K562 (cell line): ENCODE measurements around the gene CCND3. TPM values are rescaled to one million over a fixed set of nuclear protein-coding genes. Genes with fewer than 3 reads are reported as not detected.

Experiments
- BHLHE40 ChIP-seq: IDR thresholded peaks from 2 replicates; pipeline ENCODE4 v1.6.1; 2011; ENCODE audit warnings: low read length, improper control_type of control experiment
- BRD9 ChIP-seq: fragments of 450-650 bp; IDR thresholded peaks from 2 replicates; pipeline ENCODE4 v1.6.1; 2018; ENCODE audit warnings: low read depth; ENCODE audit not compliant: partially characterized antibody
- CBX2 ChIP-seq: fragments of 200-600 bp; sonication (generic); IDR thresholded peaks from one replicate; pipeline ENCODE4 v1.6.1; 2012; ENCODE audit warnings: mild to moderate bottlenecking, low read length, inconsistent platforms; ENCODE audit not compliant: insufficient read depth, poor library complexity, severe bottlenecking
- GABPA ChIP-seq: fragments of 200-800 bp; sonication (Bioruptor generic); conservative IDR thresholded peaks from 2 replicates; pipeline ENCODE4 v1.6.1; 2016; ENCODE audit warnings: low read depth, missing genetic modification characterization, missing compliant biosample characterization
- GATA2 ChIP-seq: sonication (generic); formaldehyde crosslinking; IDR thresholded peaks from 2 replicates; pipeline ENCODE4 v1.4.0; 2020; ENCODE audit warnings: mild to moderate bottlenecking, missing genetic modification reagents
- HDAC3 ChIP-seq: fragments of 450-650 bp; IDR thresholded peaks from 2 replicates; pipeline ENCODE4 v1.6.1; 2018; ENCODE audit warnings: borderline replicate concordance, mild to moderate bottlenecking, moderate library complexity; ENCODE audit not compliant: partially characterized antibody
- HNRNPH1 ChIP-seq: fragments of 200-400 bp; formaldehyde crosslinking; optimal IDR thresholded peaks from 2 replicates; pipeline ENCODE3; 2017; ENCODE audit warnings: low read depth, mild to moderate bottlenecking, low read length, moderate library complexity
- NCOA4 ChIP-seq: fragments of 450-650 bp; IDR thresholded peaks from 2 replicates; pipeline ENCODE4 v1.6.1; 2018; ENCODE audit warnings: mild to moderate bottlenecking; ENCODE audit not compliant: partially characterized antibody
- SMAD4 ChIP-seq: fragments of 250-450 bp; sonication (Bioruptor Pico); conservative IDR thresholded peaks from 2 replicates; pipeline ENCODE4 v1.8.0; 2021; ENCODE audit warnings: inconsistent platforms, mild to moderate bottlenecking, moderate library complexity
- SMARCA4 ChIP-seq: fragments of 450-650 bp; IDR thresholded peaks from 2 replicates; pipeline ENCODE4 v1.6.1; 2016
- TAF1 ChIP-seq: IDR thresholded peaks from 2 replicates; pipeline ENCODE4 v1.6.1; 2011; ENCODE audit warnings: mild to moderate bottlenecking, low read length, moderate library complexity; ENCODE audit not compliant: insufficient read depth, control insufficient read depth, severe bottlenecking; ENCODE audit errors: extremely low read depth
- TAF9B ChIP-seq: fragments of 450-650 bp; IDR thresholded peaks from 2 replicates; pipeline ENCODE4 v1.6.1; 2018; ENCODE audit warnings: mild to moderate bottlenecking; ENCODE audit not compliant: partially characterized antibody
- TCF7 ChIP-seq: sonication (generic); IDR thresholded peaks from 2 replicates; pipeline ENCODE4 v1.6.1; 2016; ENCODE audit warnings: antibody characterized with exemption, borderline replicate concordance
- ZNF175 ChIP-seq: fragments of 200-800 bp; sonication (Bioruptor generic); IDR thresholded peaks from 2 replicates; pipeline ENCODE4 v1.6.1; 2016; ENCODE audit warnings: low read depth, mild to moderate bottlenecking, missing genetic modification characterization, missing compliant biosample characterization
- ZNF778 ChIP-seq: fragments of 450-650 bp; formaldehyde crosslinking; IDR thresholded peaks from 2 replicates; pipeline ENCODE4 v1.4.0; 2020; ENCODE audit warnings: mild to moderate bottlenecking, moderate library complexity
- polyA plus RNA-seq, 8 experiments: library from polyadenylated mRNA; depleted of rRNA in 4 of 8; stranded (reverse) in 5 of 8; unstranded in 3 of 8; fragments of >200 nt; fragmentation: Nextera tagmentation in 2 of 8; fragmentation: Illumina TruSeq in 1 of 8; extraction: Ambion mirVana in 2 of 8; extraction: Trizol in 1 of 8; gene quantifications; 2 replicates each; pipeline versions ENCODE4 v1.2.1 to v1.2.3, GENCODE V29; 2011 to 2014; ENCODE audit warnings: inconsistent platforms in 1 of 8, missing spikeins in 1 of 8
- total RNA-seq, 7 experiments: library from RNA; depleted of rRNA in 6 of 7; stranded (reverse); fragments of >200 nt in 6 of 7; fragmentation: Illumina TruSeq in 2 of 7; extraction: Trizol in 2 of 7; gene quantifications; 2 replicates each; pipeline versions ENCODE4 v1.2.1 to v1.2.3, GENCODE V29; 2011 to 2021; ENCODE audit warnings: low replicate concordance in 1 of 7
- TF ChIP-seq, protein P1 (sequence below): sonication (generic); formaldehyde crosslinking; IDR thresholded peaks from 2 replicates; pipeline ENCODE4 v1.9.0; 2022; ENCODE audit warnings: mild to moderate bottlenecking, missing genetic modification reagents
- TF ChIP-seq, protein P2 (sequence below): fragments of 450-650 bp; formaldehyde crosslinking; IDR thresholded peaks from 2 replicates; pipeline ENCODE4 v1.4.0; 2022; ENCODE audit warnings: mild to moderate bottlenecking, moderate library complexity
- TF ChIP-seq, protein P3 (sequence below): fragments of 200-400 bp; formaldehyde crosslinking; IDR thresholded peaks from 2 replicates; pipeline ENCODE4 v1.6.1; 2017; ENCODE audit warnings: mild to moderate bottlenecking, low read depth, low read length, moderate library complexity

Gene CCND3
- total and polyA plus RNA-seq, 9 of the 15 experiments (the other 6 are each of a cell fraction or from before 2014, with no cell fraction given) = 21.5 to 204 (median 97.4) TPM

DNA sequence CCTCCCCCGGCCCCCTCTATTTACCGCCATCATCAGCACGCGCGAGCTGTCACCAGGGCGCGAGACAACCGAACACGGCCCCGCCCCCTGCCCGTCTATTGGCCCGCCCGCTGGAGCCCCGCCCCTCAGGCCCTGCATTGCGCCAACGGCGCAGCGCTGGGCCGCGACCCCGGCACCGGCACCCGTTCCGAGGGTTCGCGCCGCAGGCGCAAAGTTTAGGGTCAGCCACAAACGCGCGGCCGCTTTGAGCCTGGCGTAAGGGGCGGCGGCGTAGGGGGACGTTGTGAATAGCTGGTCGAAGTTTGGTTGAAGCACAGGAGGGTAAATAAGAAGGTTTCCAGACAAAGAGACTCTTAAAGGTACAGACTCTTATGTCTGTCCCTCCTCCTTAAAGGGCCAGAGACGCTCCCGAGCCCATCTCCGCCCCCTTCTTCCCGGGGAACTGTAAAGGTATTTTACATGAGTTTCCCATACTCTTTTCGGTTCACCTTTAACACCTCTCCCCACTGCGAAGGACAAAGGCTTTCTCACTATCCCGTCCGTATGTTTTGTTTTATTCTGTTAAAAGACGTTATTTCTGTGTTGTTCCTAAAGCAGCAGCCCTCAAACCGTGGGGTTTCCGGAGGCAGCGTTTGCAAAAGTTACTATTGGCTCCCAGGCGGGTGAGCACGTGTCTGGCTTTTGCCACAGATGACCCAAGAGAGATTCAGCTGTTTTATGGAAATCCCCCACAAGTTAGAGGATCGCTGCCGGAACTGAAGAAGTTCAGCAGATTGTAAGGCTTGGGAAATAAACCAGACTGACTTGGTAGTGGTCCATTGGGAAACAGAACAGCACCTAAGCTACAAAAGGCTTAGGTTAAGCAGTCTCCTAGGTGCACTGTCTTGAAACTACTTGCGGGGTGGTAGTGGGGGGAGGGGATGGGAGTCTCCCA, 46.0 kb downstream of the CCND3 start, which contains the start of gene USP49 (continued):
- TF ChIP-seq BRD9 = no peak
- no peak for TF ChIP-seq NCOA4
- peak; percentile 53 for TF ChIP-seq HNRNPH1
- TF ChIP-seq, protein P1, sequence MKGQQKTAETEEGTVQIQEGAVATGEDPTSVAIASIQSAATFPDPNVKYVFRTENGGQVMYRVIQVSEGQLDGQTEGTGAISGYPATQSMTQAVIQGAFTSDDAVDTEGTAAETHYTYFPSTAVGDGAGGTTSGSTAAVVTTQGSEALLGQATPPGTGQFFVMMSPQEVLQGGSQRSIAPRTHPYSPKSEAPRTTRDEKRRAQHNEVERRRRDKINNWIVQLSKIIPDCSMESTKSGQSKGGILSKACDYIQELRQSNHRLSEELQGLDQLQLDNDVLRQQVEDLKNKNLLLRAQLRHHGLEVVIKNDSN = peak; percentile 83
- TF ChIP-seq TAF1 = peak; percentile 62
- peak; percentile 100 for TF ChIP-seq HDAC3
- TF ChIP-seq CBX2 = no peak
- peak; percentile 85 for TF ChIP-seq TAF9B
- TF ChIP-seq BHLHE40 = peak; percentile 88
- no peak for TF ChIP-seq TCF7
- no peak; the same call in 1 of the 2 replicates for TF ChIP-seq SMARCA4
- TF ChIP-seq, protein P2, sequence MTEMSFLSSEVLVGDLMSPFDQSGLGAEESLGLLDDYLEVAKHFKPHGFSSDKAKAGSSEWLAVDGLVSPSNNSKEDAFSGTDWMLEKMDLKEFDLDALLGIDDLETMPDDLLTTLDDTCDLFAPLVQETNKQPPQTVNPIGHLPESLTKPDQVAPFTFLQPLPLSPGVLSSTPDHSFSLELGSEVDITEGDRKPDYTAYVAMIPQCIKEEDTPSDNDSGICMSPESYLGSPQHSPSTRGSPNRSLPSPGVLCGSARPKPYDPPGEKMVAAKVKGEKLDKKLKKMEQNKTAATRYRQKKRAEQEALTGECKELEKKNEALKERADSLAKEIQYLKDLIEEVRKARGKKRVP (CRISPR knock-in tag) = no peak
- no peak for TF ChIP-seq GATA2 (CRISPR knock-in tag)
- TF ChIP-seq SMAD4 (CRISPR knock-in tag) = peak; percentile 65; the same call in 1 of the 2 replicates
- no peak for TF ChIP-seq ZNF778 (CRISPR knock-in tag)
- peak; percentile 15; the same call in 1 of the 2 replicates for TF ChIP-seq GABPA
- no peak for TF ChIP-seq ZNF175 (CRISPR knock-in tag)
- TF ChIP-seq, protein P3, sequence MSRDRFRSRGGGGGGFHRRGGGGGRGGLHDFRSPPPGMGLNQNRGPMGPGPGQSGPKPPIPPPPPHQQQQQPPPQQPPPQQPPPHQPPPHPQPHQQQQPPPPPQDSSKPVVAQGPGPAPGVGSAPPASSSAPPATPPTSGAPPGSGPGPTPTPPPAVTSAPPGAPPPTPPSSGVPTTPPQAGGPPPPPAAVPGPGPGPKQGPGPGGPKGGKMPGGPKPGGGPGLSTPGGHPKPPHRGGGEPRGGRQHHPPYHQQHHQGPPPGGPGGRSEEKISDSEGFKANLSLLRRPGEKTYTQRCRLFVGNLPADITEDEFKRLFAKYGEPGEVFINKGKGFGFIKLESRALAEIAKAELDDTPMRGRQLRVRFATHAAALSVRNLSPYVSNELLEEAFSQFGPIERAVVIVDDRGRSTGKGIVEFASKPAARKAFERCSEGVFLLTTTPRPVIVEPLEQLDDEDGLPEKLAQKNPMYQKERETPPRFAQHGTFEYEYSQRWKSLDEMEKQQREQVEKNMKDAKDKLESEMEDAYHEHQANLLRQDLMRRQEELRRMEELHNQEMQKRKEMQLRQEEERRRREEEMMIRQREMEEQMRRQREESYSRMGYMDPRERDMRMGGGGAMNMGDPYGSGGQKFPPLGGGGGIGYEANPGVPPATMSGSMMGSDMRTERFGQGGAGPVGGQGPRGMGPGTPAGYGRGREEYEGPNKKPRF = peak; percentile 63; the same call in 1 of the 2 replicates
